Stimulated activated CD4-positive, alpha-beta T cell treated with anti-CD3 and anti-CD28 coated beads, Interleukin-1b, Interleukin-23, amount 100 ng/mL, for 24 hours (primary cell): Measurements from ENCODE around the gene REPIN1.
A peak's percentile ranks its signal among the peaks of the same experiment; 100 is the strongest.
"Not testable (repeated sequence)": the region's sequence is repeated elsewhere in the genome, so short reads cannot be mapped to it uniquely, and the experiment has no call there.

ENCODE experiments used
- DNase-seq, 4 experiments: peaks; one replicate each; pipeline ENCODE4 v3.0.0-alpha.2; 2020; ENCODE audit warnings: low read depth in 4 of 4, low spot score in 1 of 4

The REPIN1 gene

GRCh38 chr7:150374472-150374871, 5.8 kb downstream of the REPIN1 start:
- no peak for DNase-seq

GRCh38 chr7:150375662-150376521, 7.3 kb downstream of the REPIN1 start:
- DNase-seq: no peak

- no peak for DNase-seq
Observed at GRCh38 chr7:150376560-150376959, 7.9 kb downstream of the REPIN1 start.

- DNase-seq: no peak
Observed at GRCh38 chr7:150377196-150377595, 8.6 kb downstream of the REPIN1 start.

GRCh38 chr7:150377635-150378034, 9.0 kb downstream of the REPIN1 start:
- DNase-seq: no peak

GRCh38 chr7:150378115-150378852, 9.7 kb downstream of the REPIN1 start:
- peak in 2 of 4 experiments; percentile 7 to 23 for DNase-seq

GRCh38 chr7:150378853-150379440, 10.3 kb downstream of the REPIN1 start, which contains the start of gene ZNF775:
Gene ZNF775, plus strand, starts transcription at chr7:150379330. Its CDS starts 9,141 bp downstream, at chr7:150388471.
- peak; percentile 74 to 92 (median 83) for DNase-seq

GRCh38 chr7:150379441-150380379, 11.1 kb downstream of the REPIN1 start:
- DNase-seq: no peak

- no peak for DNase-seq
Observed at GRCh38 chr7:150380463-150380862, 11.8 kb downstream of the REPIN1 start.

GRCh38 chr7:150381096-150381495, 12.5 kb downstream of the REPIN1 start:
- DNase-seq: no peak

GRCh38 chr7:150381785-150382122, 13.1 kb downstream of the REPIN1 start:
- DNase-seq: no peak

- no peak for DNase-seq
Observed at GRCh38 chr7:150382123-150382843, 13.7 kb downstream of the REPIN1 start.

GRCh38 chr7:150382844-150383225, 14.2 kb downstream of the REPIN1 start:
- DNase-seq: no peak

GRCh38 chr7:150383710-150384397, 15.2 kb downstream of the REPIN1 start:
- no peak for DNase-seq

- no peak for DNase-seq
Observed at GRCh38 chr7:150384406-150385301, 16.0 kb downstream of the REPIN1 start.

GRCh38 chr7:150385302-150385723, 16.7 kb downstream of the REPIN1 start:
- no peak for DNase-seq

GRCh38 chr7:150385884-150386283, 17.3 kb downstream of the REPIN1 start:
- DNase-seq: not testable (repeated sequence)

GRCh38 chr7:150388306-150388705, 19.7 kb downstream of the REPIN1 start:
- no peak for DNase-seq
